HUES6 (cell line): ENCODE results near the gene SUPT6H.

ENCODE experiments used
- H3K27ac ChIP-seq: 2 replicates; pipeline ENCODE4 v1.7.0; 2013; ENCODE audit warnings: low read depth, mild to moderate bottlenecking, low read length, inconsistent platforms
- H3K27me3 ChIP-seq: 2 replicates; pipeline ENCODE4 v1.6.1; 2013; ENCODE audit warnings: low read length; ENCODE audit not compliant: control insufficient read depth, insufficient read depth
- H3K36me3 ChIP-seq: 2 replicates; pipeline ENCODE4 v1.6.1; 2013; ENCODE audit warnings: low read length; ENCODE audit not compliant: control insufficient read depth, insufficient read depth
- H3K4me1 ChIP-seq: 2 replicates; pipeline ENCODE4 v1.6.1; 2013; ENCODE audit warnings: low read length; ENCODE audit not compliant: control insufficient read depth, insufficient read depth
- H3K4me3 ChIP-seq: 2 replicates; pipeline ENCODE4 v1.5.1; 2013; ENCODE audit warnings: low read depth, low read length
- H3K9ac ChIP-seq: one replicate; pipeline ENCODE4 v1.6.1; 2013; ENCODE audit warnings: mild to moderate bottlenecking, low read length
- H3K9me3 ChIP-seq: 2 replicates; pipeline ENCODE4 v1.6.1; 2013; ENCODE audit warnings: low read depth, low read length; ENCODE audit not compliant: control insufficient read depth, insufficient read depth

Gene SUPT6H

GRCh38 chr17:28747801-28748750 lies 86.1 kb downstream of the SUPT6H start:
- Histone ChIP-seq H3K27ac (no peak overlapping the region), H3K36me3 (peaks cover 73% of the 10 kb centered on the region), H3K9ac (no peak overlapping the region), H3K9me3 (no peaks in the 10 kb centered on the region), H3K27me3 (no peaks in the 10 kb centered on the region), H3K4me1 (peaks cover 27% of the 10 kb centered on the region), H3K4me3 (no peak overlapping the region)

- Histone ChIP-seq H3K27me3 (no peaks in the 10 kb centered on the region), H3K9ac (no peak overlapping the region), H3K27ac (no peak overlapping the region), H3K36me3 (peaks cover 73% of the 10 kb centered on the region), H3K9me3 (no peaks in the 10 kb centered on the region), H3K4me1 (peaks cover 27% of the 10 kb centered on the region), H3K4me3 (no peak overlapping the region)
Measured at GRCh38 chr17:28748852-28749515, 87.0 kb downstream of the SUPT6H start.

- Histone ChIP-seq H3K27me3 (no peaks in the 10 kb centered on the region), H3K4me3 (no peak overlapping the region), H3K4me1 (peaks cover 27% of the 10 kb centered on the region), H3K27ac (no peak overlapping the region), H3K9ac (no peak overlapping the region), H3K9me3 (no peaks in the 10 kb centered on the region), H3K36me3 (peaks cover 71% of the 10 kb centered on the region)
Measured at GRCh38 chr17:28749516-28750177, 87.6 kb downstream of the SUPT6H start.

- Histone ChIP-seq H3K36me3 (peaks cover 66% of the 10 kb centered on the region), H3K9ac (peak overlapping the region; percentile 12), H3K4me1 (peaks cover 27% of the 10 kb centered on the region), H3K27ac (no peak overlapping the region), H3K27me3 (no peaks in the 10 kb centered on the region), H3K9me3 (no peaks in the 10 kb centered on the region), H3K4me3 (no peak overlapping the region)
Measured at GRCh38 chr17:28750178-28751047, 88.4 kb downstream of the SUPT6H start.

DNA sequence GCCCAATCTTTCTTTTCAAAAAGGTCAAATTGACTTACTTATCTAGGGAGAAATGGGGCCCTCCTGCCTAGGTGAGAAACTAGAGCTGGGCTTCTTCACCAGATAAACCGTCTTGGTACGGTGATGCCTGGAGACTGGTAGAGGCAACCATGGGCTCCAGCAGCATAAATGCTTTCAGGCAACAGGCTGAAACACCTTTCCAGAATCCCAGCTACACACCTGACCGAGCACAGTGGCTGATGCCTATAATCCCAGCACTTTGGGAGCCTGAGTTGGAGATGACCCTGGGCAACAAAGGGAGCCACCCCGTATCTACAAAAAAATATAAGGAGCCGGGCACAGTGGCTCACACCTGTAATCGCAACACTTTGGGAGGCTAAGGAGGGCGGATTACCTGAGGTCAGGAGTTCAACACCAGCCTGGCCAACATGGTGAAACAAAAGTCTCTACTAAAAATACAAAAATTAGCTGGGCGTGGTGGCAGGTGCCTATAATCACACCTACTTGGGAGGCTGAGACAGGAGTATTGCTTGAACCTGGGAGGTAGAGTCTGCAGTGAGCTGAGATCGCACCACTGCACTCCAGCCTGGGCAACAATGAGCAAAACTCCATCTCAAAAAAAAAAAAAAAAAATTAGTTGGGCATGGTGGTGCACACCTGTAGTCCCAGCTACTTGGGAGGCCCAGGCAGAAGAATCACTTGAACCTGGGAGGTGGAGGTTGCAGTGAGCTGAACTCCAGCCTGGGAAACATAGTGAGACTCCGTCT lies 89.8 kb downstream of the SUPT6H start:
- H3K9me3 ChIP-seq: no peaks in the 10 kb centered on the region
- no peak overlapping the region for H3K9ac ChIP-seq
- H3K4me1 ChIP-seq: peaks cover 14% of the 10 kb centered on the region
- no peak overlapping the region for H3K27ac ChIP-seq
- no peak overlapping the region for H3K4me3 ChIP-seq
- H3K36me3 ChIP-seq: peaks cover 54% of the 10 kb centered on the region
- H3K27me3 ChIP-seq: no peaks in the 10 kb centered on the region
